Measurements from ENCODE around the gene MYO15B. TPM values are rescaled to one million over a fixed set of nuclear protein-coding genes. Genes with fewer than 3 reads are reported as not detected.

Gene MYO15B
- total RNA-seq, 1 donor, result 3.9 TPM

- TF ChIP-seq CTCF (IDR thresholded peaks at IDR 0.05; ENCODE audit: insufficient read depth, low read depth, low read length), result no peak
- H3K4me3 ChIP-seq (ENCODE audit: low read depth, low read length), result no peak overlapping the region
- DNase-seq (ENCODE audit: low read depth), result no peak
These were observed 55.4 kb downstream of the MYO15B start for GRCh38 chr17:75642784-75643642.

- no peak for TF ChIP-seq CTCF (IDR thresholded peaks at IDR 0.05; ENCODE audit: insufficient read depth, low read depth, low read length)
- no peak overlapping the region for H3K4me3 ChIP-seq (ENCODE audit: low read depth, low read length)
- DNase-seq (ENCODE audit: low read depth), result no peak
These were observed 56.0 kb downstream of the MYO15B start for GRCh38 chr17:75643643-75644017.

GRCh38 chr17:75645501-75645888, 57.9 kb downstream of the MYO15B start:
- DNase-seq (ENCODE audit: low read depth), result peak; percentile 25
- TF ChIP-seq CTCF (IDR thresholded peaks at IDR 0.05; ENCODE audit: insufficient read depth, low read depth, low read length), result no peak
- no peak overlapping the region for H3K4me3 ChIP-seq (ENCODE audit: low read depth, low read length)

GRCh38 chr17:75645889-75646637, 58.5 kb downstream of the MYO15B start:
- H3K4me3 ChIP-seq (ENCODE audit: low read depth, low read length), result no peak overlapping the region
- DNase-seq (ENCODE audit: low read depth), result no peak
- TF ChIP-seq CTCF (IDR thresholded peaks at IDR 0.05; ENCODE audit: insufficient read depth, low read depth, low read length), result no peak

GRCh38 chr17:75646638-75646992, 59.0 kb downstream of the MYO15B start:
- TF ChIP-seq CTCF (IDR thresholded peaks at IDR 0.05; ENCODE audit: insufficient read depth, low read depth, low read length), result no peak
- DNase-seq (ENCODE audit: low read depth), result no peak
- no peak overlapping the region for H3K4me3 ChIP-seq (ENCODE audit: low read depth, low read length)

- no peak overlapping the region for H3K4me3 ChIP-seq (ENCODE audit: low read depth, low read length)
- DNase-seq (ENCODE audit: low read depth), result no peak
- no peak for TF ChIP-seq CTCF (IDR thresholded peaks at IDR 0.05; ENCODE audit: insufficient read depth, low read depth, low read length)
These were observed 59.5 kb downstream of the MYO15B start for GRCh38 chr17:75647061-75647460.

All from fibroblast of villous mesenchyme (primary cell).